Suprapubic skin (tissue), 3 donors: ENCODE measurements around the gene RLF.

ENCODE experiments used
- EP300 ChIP-seq: sonication (generic); formaldehyde crosslinking; IDR thresholded peaks from one replicate; pipeline ENCODE4 v1.6.1; 2017; ENCODE audit warnings: antibody characterized with exemption
- POLR2A ChIP-seq, 2 donors: fragments of 450-650 bp; IDR thresholded peaks; one replicate each; pipeline ENCODE4 v1.6.1; 2017; ENCODE audit warnings: antibody characterized with exemption in 2 of 2, mild to moderate bottlenecking in 2 of 2, moderate library complexity in 2 of 2
- TF ChIP-seq, protein P1 (sequence below), 2 donors: fragments of 200-600 bp in 1 of 2; fragments of 450-650 bp in 1 of 2; sonication (generic) in 1 of 2; IDR thresholded peaks; one replicate each; pipeline ENCODE4 v1.5.1; 2016 to 2019; ENCODE audit warnings: antibody characterized with exemption in 2 of 2, mild to moderate bottlenecking in 1 of 2, moderate library complexity in 1 of 2

DNA sequence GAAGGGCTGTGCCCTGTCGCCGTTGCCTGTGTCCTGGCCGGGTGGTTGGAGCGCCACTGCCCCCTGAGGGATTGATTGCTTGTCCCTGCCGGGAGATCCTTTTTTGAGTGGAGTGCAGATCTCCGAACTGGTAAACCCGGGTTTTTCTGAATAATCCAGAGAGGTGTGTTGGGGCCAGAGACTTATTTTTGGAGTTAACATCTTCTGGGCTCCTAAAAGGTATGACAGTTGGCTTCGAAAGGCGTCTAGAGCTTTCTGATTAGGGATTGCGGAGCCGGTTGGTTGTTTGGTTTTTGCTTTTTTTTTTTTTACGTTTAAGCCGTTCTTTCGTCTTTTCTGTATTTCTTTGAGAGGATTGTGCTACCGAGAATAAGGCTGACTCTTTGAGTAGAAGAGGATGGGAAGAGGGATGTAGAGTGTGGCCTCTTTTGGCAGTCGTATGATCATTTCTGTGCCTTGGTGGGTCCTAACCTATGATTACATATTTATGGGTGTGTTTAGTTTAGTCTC is 756 bp downstream of the RLF start:
- TF ChIP-seq, protein P1, sequence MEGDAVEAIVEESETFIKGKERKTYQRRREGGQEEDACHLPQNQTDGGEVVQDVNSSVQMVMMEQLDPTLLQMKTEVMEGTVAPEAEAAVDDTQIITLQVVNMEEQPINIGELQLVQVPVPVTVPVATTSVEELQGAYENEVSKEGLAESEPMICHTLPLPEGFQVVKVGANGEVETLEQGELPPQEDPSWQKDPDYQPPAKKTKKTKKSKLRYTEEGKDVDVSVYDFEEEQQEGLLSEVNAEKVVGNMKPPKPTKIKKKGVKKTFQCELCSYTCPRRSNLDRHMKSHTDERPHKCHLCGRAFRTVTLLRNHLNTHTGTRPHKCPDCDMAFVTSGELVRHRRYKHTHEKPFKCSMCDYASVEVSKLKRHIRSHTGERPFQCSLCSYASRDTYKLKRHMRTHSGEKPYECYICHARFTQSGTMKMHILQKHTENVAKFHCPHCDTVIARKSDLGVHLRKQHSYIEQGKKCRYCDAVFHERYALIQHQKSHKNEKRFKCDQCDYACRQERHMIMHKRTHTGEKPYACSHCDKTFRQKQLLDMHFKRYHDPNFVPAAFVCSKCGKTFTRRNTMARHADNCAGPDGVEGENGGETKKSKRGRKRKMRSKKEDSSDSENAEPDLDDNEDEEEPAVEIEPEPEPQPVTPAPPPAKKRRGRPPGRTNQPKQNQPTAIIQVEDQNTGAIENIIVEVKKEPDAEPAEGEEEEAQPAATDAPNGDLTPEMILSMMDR (IDR thresholded peaks at IDR 0.05) = no peak
- TF ChIP-seq POLR2A (IDR thresholded peaks at IDR 0.05) (no peak), EP300 (no peak)
